HepG2 (cell line): ENCODE results near the gene MRPL38. TPM values are rescaled to one million over a fixed set of nuclear protein-coding genes. Genes with fewer than 3 reads are reported as not detected.
A peak's percentile ranks its signal among the peaks of the same experiment; 100 is the strongest.

Experiments used
- ATAC-seq: fragments of 200-7000 bp; cut with Tn5 transposase; 3 replicates; pipeline ENCODE4 v1.9.1; 2020; ENCODE audit warnings: mild to moderate bottlenecking, moderate library complexity
- Bru-seq: library from RNA; stranded (reverse); fragments of 400-500 nt; gene quantifications from one replicate; lab custom pipeline; 2021; lab: Mats Ljungman, UMichigan
- BruChase-seq, 2 experiments: library from RNA; stranded (reverse); fragments of 400-500 nt; gene quantifications; one replicate each; lab custom pipeline; 2021; lab: Mats Ljungman, UMichigan
- BruUV-seq: library from RNA; stranded (reverse); fragments of 400-500 nt; replicated peaks from 2 replicates; lab custom pipeline; 2021; lab: Mats Ljungman, UMichigan
- CTCF ChIA-PET: fragments of 300-600 bp; formaldehyde crosslinking; extraction: SDS; loops from one replicate; lab custom pipeline; 2021; ENCODE audit warnings: low total read pairs, inconsistent platforms, low intra/inter-chr PET ratio; lab: Yijun Ruan, JAX
- POLR2A ChIA-PET: fragments of 350-600 bp; sonication (Branson Sonifier 250); formaldehyde crosslinking; loops from one replicate; lab custom pipeline; 2020; ENCODE audit warnings: antibody characterized with exemption, inconsistent platforms; lab: Yijun Ruan, JAX
- DNase-seq: peaks from one replicate; pipeline ENCODE4 v3.0.0-alpha.2; 2015; ENCODE audit warnings: low spot score
- FAIRE-seq: peaks from 3 replicates; lab custom pipeline; 2011; peaks lifted over from hg19 to GRCh38; lab: Jason Lieb, UNC
- H2AFZ ChIP-seq: one replicate; pipeline ENCODE4 v1.6.1; 2011; ENCODE audit warnings: low read length, inconsistent platforms
- H3K27ac ChIP-seq: fragments of 300-600 bp; 3 replicates; pipeline ENCODE4 v1.8.0; 2011; ENCODE audit warnings: mixed run types, mild to moderate bottlenecking, mixed read lengths, low read length, inconsistent platforms; ENCODE audit not compliant: insufficient read depth; ENCODE audit errors: extremely low read length
- H3K27me3 ChIP-seq, 2 experiments: fragments of 200-600 bp in 1 of 2; 2 replicates in 1 of 2; 3 replicates in 1 of 2; pipeline versions ENCODE4 v1.6.0 to v1.8.0; 2011; ENCODE audit warnings: low read length in 2 of 2, mild to moderate bottlenecking in 2 of 2, moderate library complexity in 2 of 2, inconsistent platforms in 1 of 2; ENCODE audit not compliant: insufficient read depth in 2 of 2, control insufficient read depth in 1 of 2
- H3K36me3 ChIP-seq, 2 experiments: fragments of 200-600 bp in 1 of 2; replicated peaks in 1 of 2; 2 replicates in 1 of 2; 3 replicates in 1 of 2; pipeline versions ENCODE4 v1.5.1 to v1.8.0; 2011; ENCODE audit warnings: low read length in 2 of 2, inconsistent platforms in 1 of 2; ENCODE audit not compliant: insufficient read depth in 2 of 2, control insufficient read depth in 1 of 2
- H3K4me1 ChIP-seq: 2 replicates; pipeline ENCODE4 v1.5.1; 2012; ENCODE audit warnings: low read length, inconsistent platforms; ENCODE audit not compliant: insufficient read depth
- H3K4me2 ChIP-seq: 2 replicates; pipeline ENCODE4 v1.6.0; 2011; ENCODE audit warnings: low read depth, low read length, inconsistent platforms
- H3K4me3 ChIP-seq, 3 experiments: fragments of 200-600 bp in 1 of 3; sonication (generic), shearing (Covaris generic) in 1 of 3; replicated peaks in 1 of 3; 2 replicates each; pipeline ENCODE4 v1.5.1; 2011 to 2016; ENCODE audit warnings: low read length in 3 of 3, inconsistent platforms in 2 of 3, low read depth in 2 of 3, mild to moderate bottlenecking in 2 of 3, control low read depth in 1 of 3, mixed read lengths in 1 of 3; ENCODE audit not compliant: insufficient read depth in 1 of 3
- H3K79me2 ChIP-seq: one replicate; pipeline ENCODE4 v1.6.1; 2011; ENCODE audit warnings: low read length, inconsistent platforms; ENCODE audit not compliant: insufficient read depth
- H3K9ac ChIP-seq: 2 replicates; pipeline ENCODE4 v1.6.0; 2011; ENCODE audit warnings: mild to moderate bottlenecking, low read depth, low read length, inconsistent platforms; ENCODE audit not compliant: insufficient read depth
- H3K9me3 ChIP-seq: 2 replicates; pipeline ENCODE4 v1.5.1; 2012; ENCODE audit warnings: mild to moderate bottlenecking, low read length
- H4K20me1 ChIP-seq: 2 replicates; pipeline ENCODE4 v1.6.0; 2011; ENCODE audit warnings: inconsistent platforms, mild to moderate bottlenecking, low read length, moderate library complexity; ENCODE audit not compliant: insufficient read depth
- AHR ChIP-seq: IDR thresholded peaks from 2 replicates; pipeline ENCODE4 v1.6.1; 2018; ENCODE audit warnings: missing genetic modification reagents, missing compliant biosample characterization
- ATF1 ChIP-seq: IDR thresholded peaks from 2 replicates; pipeline ENCODE4 v1.6.1; 2016; ENCODE audit warnings: mild to moderate bottlenecking, control low read depth
- FLYWCH1 ChIP-seq: sonication (generic); formaldehyde crosslinking; IDR thresholded peaks from 2 replicates; pipeline ENCODE4 v1.8.1; 2023; ENCODE audit warnings: mild to moderate bottlenecking, missing genetic modification reagents
- MEF2D ChIP-seq: sonication (generic); formaldehyde crosslinking; IDR thresholded peaks from 2 replicates; pipeline ENCODE4 v1.5.1; 2020; ENCODE audit warnings: mild to moderate bottlenecking, missing genetic modification reagents
- PHF8 ChIP-seq: sonication (generic); formaldehyde crosslinking; IDR thresholded peaks from 2 replicates; pipeline ENCODE4 v1.5.0; 2020; ENCODE audit warnings: missing genetic modification reagents
- SIX4 ChIP-seq: sonication (generic); formaldehyde crosslinking; IDR thresholded peaks from 2 replicates; pipeline ENCODE4 v1.4.0; 2020; ENCODE audit warnings: missing genetic modification reagents
- SP2 ChIP-seq: sonication (generic); formaldehyde crosslinking; IDR thresholded peaks from 2 replicates; pipeline ENCODE4 v1.5.1; 2020; ENCODE audit warnings: mild to moderate bottlenecking, missing genetic modification reagents
- TBL1XR1 ChIP-seq: fragments of 150-350 bp; IDR thresholded peaks from 2 replicates; pipeline ENCODE4 v1.6.1; 2014; ENCODE audit warnings: borderline replicate concordance, low read length; ENCODE audit not compliant: partially characterized antibody
- THYN1 ChIP-seq: sonication (generic); formaldehyde crosslinking; IDR thresholded peaks from 2 replicates; pipeline ENCODE4 v1.8.1; 2023; ENCODE audit warnings: low read depth, mild to moderate bottlenecking, moderate library complexity, missing genetic modification reagents, borderline replicate concordance
- TP53 ChIP-seq: sonication (generic); formaldehyde crosslinking; conservative IDR thresholded peaks from 2 replicates; pipeline ENCODE4 v1.4.0; 2020; ENCODE audit warnings: missing genetic modification reagents
- U2AF2 ChIP-seq: fragments of 200-400 bp; formaldehyde crosslinking; IDR thresholded peaks from 2 replicates; pipeline ENCODE4 v1.6.1; 2017; ENCODE audit warnings: low read depth, mild to moderate bottlenecking, low read length
- ZKSCAN8 ChIP-seq: IDR thresholded peaks from 2 replicates; pipeline ENCODE4 v1.6.1; 2016; ENCODE audit warnings: borderline replicate concordance, missing genetic modification reagents, missing compliant biosample characterization
- ZNF121 ChIP-seq: sonication (generic); formaldehyde crosslinking; IDR thresholded peaks from 2 replicates; pipeline ENCODE4 v1.5.0; 2020; ENCODE audit warnings: mild to moderate bottlenecking, missing genetic modification reagents
- ZNF17 ChIP-seq: sonication (generic); formaldehyde crosslinking; IDR thresholded peaks from 2 replicates; pipeline ENCODE4 v1.5.0; 2020; ENCODE audit warnings: mild to moderate bottlenecking, missing genetic modification reagents
- ZNF343 ChIP-seq: sonication (generic); formaldehyde crosslinking; IDR thresholded peaks from 2 replicates; pipeline ENCODE4 v1.4.0; 2020; ENCODE audit warnings: mild to moderate bottlenecking, missing genetic modification reagents
- ZNF382 ChIP-seq: sonication (generic); formaldehyde crosslinking; IDR thresholded peaks from 2 replicates; pipeline ENCODE4 v1.5.0; 2020; ENCODE audit warnings: missing genetic modification reagents, mild to moderate bottlenecking, borderline replicate concordance
- ZNF83 ChIP-seq: sonication (generic); formaldehyde crosslinking; IDR thresholded peaks from 2 replicates; pipeline ENCODE4 v1.4.0; 2020; ENCODE audit warnings: missing genetic modification reagents, mild to moderate bottlenecking, borderline replicate concordance
- ZZZ3 ChIP-seq: sonication (generic); formaldehyde crosslinking; IDR thresholded peaks from 2 replicates; pipeline ENCODE4 v1.4.0; 2020; ENCODE audit warnings: missing genetic modification reagents, mild to moderate bottlenecking, borderline replicate concordance
- WGBS: methylation state at CpG from one replicate; pipeline ENCODE4 v1.1.6; 2017; ENCODE audit warnings: low lambda C conversion rate; 5-methylcytosine and 5-hydroxymethylcytosine counted together
- in situ Hi-C: cut with HindIII; loops from 2 replicates; pipeline ENCODE4 v1.10.0; 2017; ENCODE audit warnings: low pct_unique_long_range_greater_than_20kb; ENCODE audit not compliant: extremely low pct_ligation_motif_present
- intact Hi-C: fragments of 100-400 bp; cut with micrococcal nuclease; formaldehyde crosslinking; loops from one replicate; pipeline ENCODE4 v1.10.0; 2022; ENCODE audit not compliant: unreplicated experiment
- long read RNA-seq, 2 experiments: library from RNA in 1 of 2; library from polyadenylated mRNA in 1 of 2; stranded (forward) in 1 of 2; unstranded in 1 of 2; transcript quantifications; one replicate each; pipeline ENCODE4 v2.0.0, GENCODE V29; 2019 to 2022
- polyA minus RNA-seq, 3 experiments: library from RNA; depleted of rRNA, polyadenylated mRNA; stranded (reverse); fragments of >200 nt; gene quantifications; 2 replicates each; pipeline ENCODE4 v1.2.3, GENCODE V29; 2011; ENCODE audit warnings: low replicate concordance in 1 of 3
- polyA plus RNA-seq, 8 experiments: library from polyadenylated mRNA; depleted of rRNA in 3 of 8; stranded (reverse) in 7 of 8; unstranded in 1 of 8; fragments of >200 nt; fragmentation: Illumina TruSeq in 4 of 8; extraction: Trizol in 4 of 8; gene quantifications; 2 replicates each; pipeline versions ENCODE4 v1.2.1 to v1.2.3, GENCODE V29; 2011 to 2016; ENCODE audit warnings: low read depth in 4 of 8, missing spikeins in 1 of 8, mixed read lengths in 1 of 8; ENCODE audit not compliant: insufficient read depth in 1 of 8
- total RNA-seq, 5 experiments: library from RNA; depleted of rRNA; stranded (reverse); fragments of >200 nt; fragmentation: Illumina TruSeq; extraction: Trizol; gene quantifications; 2 replicates each; pipeline ENCODE4 v1.2.3, GENCODE V29; 2016; ENCODE audit warnings: low read depth in 1 of 5
- TF ChIP-seq, protein P1 (sequence below): sonication (generic); formaldehyde crosslinking; IDR thresholded peaks from 2 replicates; pipeline ENCODE4 v1.8.1; 2023; ENCODE audit warnings: missing genetic modification reagents, mild to moderate bottlenecking, borderline replicate concordance

MRPL38 gene
- total RNA-seq (2016; rRNA removed; fragmentation: Illumina TruSeq; extraction: Trizol) (88.8 and 125 TPM in 2 replicates), polyA plus RNA-seq (2011; rRNA removed) (83.7 and 91.0 TPM in 2 replicates), polyA minus RNA-seq (2011; rRNA and poly(A)+ RNA removed; ENCODE audit: low replicate concordance) (110 and 142 TPM in 2 replicates), Bru-seq, nascent RNA (percentile 83 among the genes with signal in this experiment), BruChase-seq, experiment 1, labeled RNA remaining after a 6-hour chase (percentile 88 among the genes with signal in this experiment), BruChase-seq, experiment 2, labeled RNA remaining after a 2-hour chase (percentile 86 among the genes with signal in this experiment)
- total RNA-seq (2016; cell fraction: cytosol; rRNA removed; fragmentation: Illumina TruSeq; extraction: Trizol; ENCODE audit: low read depth), result 53.2 and 53.6 TPM in 2 replicates
- total RNA-seq (2016; cell fraction: insoluble cytoplasmic fraction; rRNA removed; fragmentation: Illumina TruSeq; extraction: Trizol), result 73.5 and 128 TPM in 2 replicates
- total RNA-seq (2016; cell fraction: membrane; rRNA removed; fragmentation: Illumina TruSeq; extraction: Trizol), result 62.4 and 67.5 TPM in 2 replicates
- 71.0 and 89.4 TPM in 2 replicates for total RNA-seq (2016; cell fraction: nucleus; rRNA removed; fragmentation: Illumina TruSeq; extraction: Trizol)
- 36.5 and 58.7 TPM in 2 replicates for polyA plus RNA-seq (2011; cell fraction: cytosol; rRNA removed)
- polyA plus RNA-seq (2011; cell fraction: nucleus; rRNA removed), result 354 and 357 TPM in 2 replicates
- 56.1 and 67.2 TPM in 2 replicates for polyA plus RNA-seq (2012)
- 36.0 and 42.4 TPM in 2 replicates for polyA plus RNA-seq (2016; cell fraction: cytosol; fragmentation: Illumina TruSeq; extraction: Trizol; ENCODE audit: low read depth)
- 69.7 and 88.6 TPM in 2 replicates for polyA plus RNA-seq (2016; cell fraction: insoluble cytoplasmic fraction; fragmentation: Illumina TruSeq; extraction: Trizol; ENCODE audit: low read depth)
- polyA plus RNA-seq (2016; cell fraction: membrane; fragmentation: Illumina TruSeq; extraction: Trizol; ENCODE audit: low read depth), result 48.5 and 49.3 TPM in 2 replicates
- 191 and 212 TPM in 2 replicates for polyA plus RNA-seq (2016; cell fraction: nucleus; fragmentation: Illumina TruSeq; extraction: Trizol; ENCODE audit: insufficient read depth, low read depth)
- polyA minus RNA-seq (2011; cell fraction: cytosol; rRNA and poly(A)+ RNA removed), result 44.8 and 58.7 TPM in 2 replicates
- 57.4 and 57.8 TPM in 2 replicates for polyA minus RNA-seq (2011; cell fraction: nucleus; rRNA and poly(A)+ RNA removed)
- long read RNA-seq, experiment 1, transcript MRPL38-201 (9 exons, 1,888 nt), result major isoform, 273 of 308 reads
- long read RNA-seq, experiment 1, partial matches to known transcripts, result 10 of 308 reads
- long read RNA-seq, experiment 1, other reads (novel, unspliced or antisense), result 21 of 308 reads
- long read RNA-seq, experiment 2, transcript MRPL38-201 (9 exons, 1,888 nt), result major isoform, 201 of 238 reads
- long read RNA-seq, experiment 2, partial matches to known transcripts, result 17 of 238 reads
- long read RNA-seq, experiment 2, other reads (novel, unspliced or antisense), result 16 of 238 reads

GRCh38 chr17:75904749-75905521 lies at the start of gene MRPL38:
Gene MRPL38, minus strand, starts transcription at chr17:75904884. Its CDS starts 9 bp downstream, at chr17:75904875.
- no peaks in the 10 kb centered on the region for H3K9me3 ChIP-seq
- H3K9ac ChIP-seq, result peak within 1 kb of the TSS; percentile 89
- 2% methylated on average over 24 of the region's 69 CpGs for WGBS
- peak within 1 kb of the TSS; percentile 89 for H2AFZ ChIP-seq
- peak within 1 kb of the TSS; percentile 95 to 100 (median 97) for H3K4me3 ChIP-seq
- ATAC-seq (peak; percentile 97), DNase-seq (peak; percentile 95), FAIRE-seq (peak; percentile 70)
- peak within 1 kb of the TSS; percentile 76 for H3K27ac ChIP-seq
- peak within 1 kb of the TSS; percentile 96 for H3K4me2 ChIP-seq
- peaks cover 15 to 31% of the 10 kb centered on the region in 2 experiments for H3K36me3 ChIP-seq
- H3K27me3 ChIP-seq, result no peaks in the 10 kb centered on the region; a peak in 1 of 5 replicates
- no TSS peak for BruUV-seq
- CTCF ChIA-PET, result interaction anchor here (1.1 to 2.8 kb wide), 5 partner anchors 21 to 99 kb away, joined by 3 to 55 read pairs (median 4); partner anchors contain the start of gene FBF1
- POLR2A ChIA-PET, result interaction anchor here (0.6 to 7.7 kb wide), 33 partner anchors 8 to 201 kb away, joined by 3 to 95 read pairs (median 6); partner anchors contain the start of genes ACOX1, CDK3, FBF1 and SRP68
- H3K79me2 ChIP-seq, result peaks cover 19% of the 10 kb centered on the region
- in situ Hi-C loops (loop anchor here (5.0 kb wide), 1 partner anchor 102 kb away; no protein-coding TSS in a partner anchor), intact Hi-C loops (loop anchor here (1.0 to 2.0 kb wide), 2 partner anchors 22 to 74 kb away; partner anchors contain the start of genes ACOX1 and TEN1)
- H3K4me1 ChIP-seq, result peaks cover 38% of the 10 kb centered on the region
- H4K20me1 ChIP-seq, result no peaks in the 10 kb centered on the region
- TF ChIP-seq MEF2D (no peak), TBL1XR1 (no peak), SP2 (peak; percentile 36; the same call in 1 of the 2 replicates), ATF1 (CRISPR knock-in tag) (no peak), ZNF17 (CRISPR knock-in tag) (peak; percentile 86; the same call in 1 of the 2 replicates), ZKSCAN8 (CRISPR knock-in tag) (peak; percentile 97), TP53 (CRISPR knock-in tag) (peak; percentile 75; the same call in 1 of the 2 replicates), ZNF121 (CRISPR knock-in tag) (peak; percentile 88), ZNF343 (CRISPR knock-in tag) (peak; percentile 89), FLYWCH1 (CRISPR knock-in tag) (no peak; the same call in 1 of the 2 replicates), ZZZ3 (peak; percentile 78; the same call in 1 of the 2 replicates), ZNF382 (CRISPR knock-in tag) (no peak), SIX4 (CRISPR knock-in tag) (peak; percentile 69), ZNF83 (no peak), U2AF2 (no peak), THYN1 (CRISPR knock-in tag) (no peak), PHF8 (peak; percentile 78), AHR (peak; percentile 63)
- TF ChIP-seq, protein P1, sequence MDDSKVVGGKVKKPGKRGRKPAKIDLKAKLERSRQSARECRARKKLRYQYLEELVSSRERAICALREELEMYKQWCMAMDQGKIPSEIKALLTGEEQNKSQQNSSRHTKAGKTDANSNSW (CRISPR knock-in tag), result no peak
